Left renal pelvis (tissue), 4 donors: ENCODE results near the gene TLL1. TPM values are rescaled to one million over a fixed set of nuclear protein-coding genes. Genes with fewer than 3 reads are reported as not detected.

Source experiments
- DNase-seq, 4 donors: peaks; one replicate each; pipeline ENCODE4 v3.0.0-alpha.2; 2013; ENCODE audit warnings: low read depth in 4 of 4, low spot score in 3 of 4
- polyA plus RNA-seq, 4 donors: library from polyadenylated mRNA; unstranded; fragments of 120-200 nt; gene quantifications; one replicate each; pipeline ENCODE4 v1.2.1, GENCODE V29; 2013; ENCODE audit not compliant: insufficient read length in 4 of 4

Gene TLL1
- polyA plus RNA-seq, 4 donors, result 1.7 to 2.5 (median 2.0) TPM

DNA sequence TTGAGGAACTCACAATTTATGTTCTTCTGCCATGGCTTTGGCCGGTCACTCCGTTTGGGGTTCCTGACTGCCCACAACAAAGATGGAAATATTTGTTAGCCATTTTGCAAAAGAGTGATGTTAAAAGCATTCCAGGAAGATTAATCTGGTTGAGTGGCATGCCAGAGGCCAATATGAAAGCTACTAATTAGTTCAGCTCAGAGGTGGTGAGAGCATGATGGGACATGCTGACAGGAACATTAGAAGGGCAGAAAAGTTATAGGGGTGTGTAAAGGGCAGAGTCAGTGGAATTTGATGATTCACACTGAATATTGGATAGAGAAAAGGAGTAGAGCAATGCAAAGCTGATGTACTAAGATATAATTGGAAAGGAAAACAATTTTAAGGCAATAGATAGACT is 94.4 kb downstream of the TLL1 start:
- DNase-seq, result no peak

- DNase-seq, result no peak
Observed at GRCh38 chr4:165970703-165971420, 97.8 kb downstream of the TLL1 start.

- no peak for DNase-seq
Observed at GRCh38 chr4:165971446-165971845, 98.4 kb downstream of the TLL1 start.

- DNase-seq, result no peak
Observed at GRCh38 chr4:165971933-165972332, 98.9 kb downstream of the TLL1 start.

DNA sequence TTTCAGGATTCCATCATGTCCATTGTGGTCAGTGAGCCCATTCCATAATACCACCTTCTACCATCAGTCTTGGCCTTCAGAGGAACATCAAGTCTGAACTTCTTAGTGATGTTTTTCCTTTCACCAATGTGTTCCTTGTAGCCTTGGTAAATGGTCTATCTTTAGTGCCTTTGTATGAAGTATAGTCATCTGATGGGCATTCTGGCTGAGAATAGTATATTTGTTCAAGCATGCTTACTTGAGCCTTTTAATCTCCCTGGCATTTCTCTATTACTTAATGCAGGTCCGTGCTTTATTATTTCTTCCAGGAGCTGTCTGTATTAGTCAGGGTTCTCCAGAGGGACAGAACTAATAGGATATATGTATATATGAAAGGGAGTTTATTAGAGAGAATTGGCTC is 99.7 kb downstream of the TLL1 start:
- no peak for DNase-seq

- no peak for DNase-seq
Observed at GRCh38 chr4:165982934-165983333, 109.9 kb downstream of the TLL1 start.

GRCh38 chr4:165986956-165987698 is 114.1 kb downstream of the TLL1 start:
- no peak for DNase-seq

DNA sequence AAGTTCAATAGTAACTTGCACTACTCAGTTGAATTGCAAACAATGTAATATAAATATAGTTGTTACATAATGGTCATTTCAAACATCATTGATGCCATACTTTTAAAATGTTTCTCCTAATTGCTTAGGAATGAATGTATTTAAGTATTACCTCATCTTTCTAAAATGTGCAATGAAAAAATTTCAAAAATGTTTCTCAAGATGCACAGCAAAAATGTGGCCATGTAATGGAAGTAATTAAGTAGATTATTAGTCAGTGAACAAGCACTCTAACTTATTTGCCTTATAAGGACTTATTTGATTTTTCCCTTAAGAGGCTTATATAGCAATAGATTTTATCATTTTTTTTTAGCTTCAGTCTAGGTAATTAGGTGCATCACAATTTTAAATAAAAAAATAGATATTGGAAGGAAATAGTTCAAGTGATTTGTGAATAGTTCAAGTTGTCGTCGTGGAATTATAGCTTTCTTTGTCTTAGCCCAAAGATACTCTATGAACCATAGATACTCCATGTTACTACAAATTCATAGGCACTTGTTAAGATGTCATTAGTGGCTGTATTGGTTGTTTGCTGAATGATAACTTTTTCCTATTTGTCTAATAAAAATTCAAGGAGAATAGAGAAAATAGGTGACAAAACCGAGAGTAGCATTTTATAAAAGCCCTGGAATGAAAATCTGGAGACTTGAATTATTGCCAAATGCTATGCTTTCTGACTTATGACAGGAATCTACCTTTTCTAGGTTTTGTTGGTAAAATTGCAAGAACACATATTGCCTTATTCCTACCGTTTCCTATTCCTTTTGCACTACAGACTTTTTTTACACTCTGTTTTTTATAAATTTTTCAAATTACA is 118.5 kb downstream of the TLL1 start:
- no peak for DNase-seq

- DNase-seq, result no peak
Observed at GRCh38 chr4:165992283-165992682, 119.2 kb downstream of the TLL1 start.

GRCh38 chr4:165994701-165995100 is 121.7 kb downstream of the TLL1 start:
- DNase-seq, result no peak

DNA sequence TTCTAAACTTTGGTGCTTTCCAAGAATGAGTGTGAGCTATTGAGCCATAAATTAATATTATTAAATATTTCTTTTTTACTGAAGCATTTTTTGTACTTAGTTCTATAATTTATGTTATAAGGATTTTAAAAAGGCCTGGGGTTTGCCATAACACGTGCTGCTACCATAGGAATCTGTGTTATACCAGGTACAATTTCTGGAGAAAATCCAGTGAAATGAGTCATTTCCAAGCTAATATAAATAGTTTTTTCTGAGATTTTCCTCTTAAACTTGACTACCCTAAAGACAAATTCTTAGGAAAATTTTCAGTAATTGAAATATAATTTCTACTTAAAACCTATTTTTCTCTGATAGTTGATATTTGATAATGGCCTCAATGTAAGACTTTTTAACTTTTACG is 130.8 kb downstream of the TLL1 start:
- DNase-seq, result no peak

DNA sequence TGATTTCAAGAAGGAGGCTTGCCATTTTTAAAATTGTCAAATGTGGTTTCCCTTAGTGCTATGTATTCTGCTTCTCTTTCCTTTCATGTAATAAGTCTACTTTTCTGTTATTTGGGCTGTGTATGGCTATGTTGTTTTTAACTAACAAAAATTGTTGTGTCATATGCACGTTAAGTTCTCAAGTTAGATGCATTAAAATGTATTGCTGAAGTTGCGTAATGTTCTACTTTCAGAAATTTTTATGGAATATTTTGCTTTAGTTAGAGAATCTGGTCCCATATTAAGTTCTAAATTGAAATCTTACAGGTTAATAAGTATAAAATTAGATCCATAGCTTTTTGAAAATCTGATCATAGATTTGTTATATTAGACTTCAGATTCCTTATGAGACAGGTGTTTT is 133.2 kb downstream of the TLL1 start:
- DNase-seq, result no peak

GRCh38 chr4:166008510-166008909 is 135.5 kb downstream of the TLL1 start:
- no peak for DNase-seq

- DNase-seq, result no peak
Observed at GRCh38 chr4:166012129-166013030, 139.3 kb downstream of the TLL1 start.

GRCh38 chr4:166014411-166014810 is 141.4 kb downstream of the TLL1 start:
- DNase-seq, result no peak

GRCh38 chr4:166017804-166018203 is 144.8 kb downstream of the TLL1 start:
- no peak for DNase-seq

GRCh38 chr4:166019441-166020220 is 146.6 kb downstream of the TLL1 start:
- DNase-seq, result no peak

DNA sequence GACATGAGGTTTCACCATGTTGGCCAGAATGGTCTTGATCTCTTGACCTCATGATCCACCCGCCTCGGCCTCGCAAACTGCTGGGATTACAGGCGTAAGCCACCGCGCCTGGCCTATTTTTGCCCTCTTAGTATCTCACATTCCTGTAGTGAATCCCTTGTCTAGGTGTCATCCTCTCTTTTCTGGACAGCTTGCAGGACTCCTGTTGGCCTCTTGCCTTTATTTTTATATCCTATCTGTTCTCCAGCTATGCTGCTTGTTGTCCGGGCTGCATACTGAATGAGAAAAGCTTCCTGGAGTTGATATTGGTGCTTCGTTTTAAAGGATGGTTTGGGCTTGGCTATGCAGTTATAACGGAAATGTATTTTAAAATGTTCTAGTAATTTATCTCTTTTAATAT is 148.6 kb downstream of the TLL1 start:
- DNase-seq, result no peak

DNA sequence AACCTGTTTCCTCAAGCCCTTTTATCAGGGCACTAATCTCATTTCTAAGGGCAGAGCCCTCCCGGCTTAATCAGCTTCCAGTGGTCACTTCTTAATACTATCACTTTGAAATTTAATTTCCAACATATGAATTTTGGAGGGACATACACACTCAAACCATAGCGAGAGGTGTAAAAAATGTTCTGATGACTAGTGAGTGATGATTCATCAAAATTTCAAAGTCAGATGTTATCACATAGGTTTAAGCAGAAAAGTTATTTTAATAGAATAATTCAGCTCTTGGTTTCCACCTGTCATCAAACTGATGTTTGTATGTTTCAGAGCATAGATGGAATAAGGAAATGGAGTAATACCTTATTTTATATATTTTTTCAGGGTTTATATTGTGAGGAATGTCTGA is 161.9 kb downstream of the TLL1 start:
- DNase-seq, result no peak

DNA sequence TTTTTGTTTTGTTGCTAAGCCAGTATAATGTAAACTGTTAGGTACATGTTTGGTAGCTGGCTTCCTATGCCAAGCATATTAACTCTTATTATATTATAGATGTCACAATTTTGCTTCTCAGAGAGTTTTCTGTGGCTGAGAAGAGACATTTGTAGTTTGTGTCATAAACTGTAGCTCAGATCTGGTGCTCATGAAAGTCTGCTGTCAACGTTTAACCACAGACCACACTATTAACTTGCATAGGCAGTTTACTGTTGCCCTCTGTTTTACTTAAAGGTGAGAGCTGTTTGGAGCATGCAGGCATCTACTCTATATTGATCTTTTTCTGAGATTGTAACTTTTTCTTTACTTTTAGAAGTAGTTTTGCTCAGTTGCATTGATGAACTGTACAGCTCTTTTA is 166.8 kb downstream of the TLL1 start:
- no peak for DNase-seq
